ENCODE measurements around the gene PPP1R14B.
A peak's percentile ranks its signal among the peaks of the same experiment; 100 is the strongest.

The PPP1R14B gene

GRCh38 chr11:64246871-64247728 lies at the start of gene PPP1R14B:
Gene PPP1R14B, minus strand, starts transcription at chr11:64246943. Its CDS starts 270 bp downstream, at chr11:64246673.
- peak; percentile 81 for DNase-seq (ENCODE audit: low spot score)

GRCh38 chr11:64296236-64296635 lies 49.5 kb upstream of the PPP1R14B start:
- no peak for DNase-seq (ENCODE audit: low spot score)

- DNase-seq (ENCODE audit: low spot score): no peak
Measured at GRCh38 chr11:64295760-64296159, 49.0 kb upstream of the PPP1R14B start.

- no peak for DNase-seq (ENCODE audit: low spot score)
Measured at GRCh38 chr11:64294774-64295173, 48.0 kb upstream of the PPP1R14B start.

- no peak for DNase-seq (ENCODE audit: low spot score)
Measured at GRCh38 chr11:64292460-64293254, 45.9 kb upstream of the PPP1R14B start.

GRCh38 chr11:64291752-64292459 lies 45.2 kb upstream of the PPP1R14B start:
- DNase-seq (ENCODE audit: low spot score): no peak

- DNase-seq (ENCODE audit: low spot score): no peak
Measured at GRCh38 chr11:64291262-64291751, 44.6 kb upstream of the PPP1R14B start, which contains the start of gene KCNK4. Gene KCNK4, plus strand, starts transcription at chr11:64291302. Its CDS starts 1,717 bp downstream, at chr11:64293019.

GRCh38 chr11:64290352-64291261 lies 43.9 kb upstream of the PPP1R14B start:
- DNase-seq (ENCODE audit: low spot score): no peak

- DNase-seq (ENCODE audit: low spot score): no peak
Measured at GRCh38 chr11:64289002-64289564, 42.3 kb upstream of the PPP1R14B start.

- DNase-seq (ENCODE audit: low spot score): no peak
Measured at GRCh38 chr11:64288353-64288750, 41.6 kb upstream of the PPP1R14B start.

GRCh38 chr11:64287676-64288352 lies 41.1 kb upstream of the PPP1R14B start:
- DNase-seq (ENCODE audit: low spot score): no peak

GRCh38 chr11:64286801-64287159 lies 40.0 kb upstream of the PPP1R14B start:
- DNase-seq (ENCODE audit: low spot score): no peak

- DNase-seq (ENCODE audit: low spot score): peak; percentile 72
Measured at GRCh38 chr11:64285885-64286800, 39.4 kb upstream of the PPP1R14B start.

GRCh38 chr11:64284962-64285884 lies 38.5 kb upstream of the PPP1R14B start, which contains the start of gene GPR137:
Gene GPR137, plus strand, starts transcription at chr11:64285848. Its CDS starts 677 bp downstream, at chr11:64286525.
- DNase-seq (ENCODE audit: low spot score): peak; percentile 90

- peak; percentile 94 for DNase-seq (ENCODE audit: low spot score)
Measured at GRCh38 chr11:64284048-64284961, 37.6 kb upstream of the PPP1R14B start, which contains the start of gene BAD. Gene BAD, minus strand, starts transcription at chr11:64284665. Its CDS starts 297 bp downstream, at chr11:64284368.

GRCh38 chr11:64283092-64283491 lies 36.3 kb upstream of the PPP1R14B start:
- no peak for DNase-seq (ENCODE audit: low spot score)

Measured in hematopoietic multipotent progenitor cell treated with erythropoietin and hydrocortisone succinate and interleukin-3 and kit ligand, for 15 days (in vitro differentiated cells).